Ovary (tissue), 9 donors: Measurements from ENCODE around the gene MT1F. TPM values are rescaled to one million over a fixed set of nuclear protein-coding genes. Genes with fewer than 3 reads are reported as not detected.

Source experiments
- DNase-seq, 5 donors: peaks; one replicate each; pipeline ENCODE4 v3.0.0-alpha.2; 2019 to 2020
- H3K27ac ChIP-seq, 2 donors: fragments of 200-600 bp; one replicate each; pipeline versions ENCODE4 v1.5.1 to v1.8.0; 2019 to 2022
- H3K27me3 ChIP-seq: fragments of 200-600 bp; one replicate; pipeline ENCODE4 v1.8.0; 2022
- H3K36me3 ChIP-seq: fragments of 200-600 bp; sonication (generic); one replicate; pipeline ENCODE4 v1.5.1; 2019
- H3K4me1 ChIP-seq: one replicate; pipeline ENCODE4 v1.8.1; 2013; ENCODE audit warnings: mild to moderate bottlenecking, moderate library complexity; ENCODE audit not compliant: insufficient read depth
- H3K4me3 ChIP-seq: fragments of 200-600 bp; sonication (generic); one replicate; pipeline ENCODE4 v1.5.1; 2017
- H3K9me3 ChIP-seq, 2 donors: fragments of 200-600 bp in 1 of 2; sonication (generic) in 1 of 2; one replicate each; pipeline versions ENCODE4 v1.5.1 to v1.8.1; 2013 to 2019; ENCODE audit warnings: mild to moderate bottlenecking in 1 of 2, moderate library complexity in 1 of 2
- EP300 ChIP-seq: sonication (generic); formaldehyde crosslinking; IDR thresholded peaks from one replicate; pipeline ENCODE4 v1.6.1; 2017; ENCODE audit warnings: antibody characterized with exemption
- POLR2A ChIP-seq: fragments of 450-650 bp; IDR thresholded peaks from one replicate; pipeline ENCODE4 v1.6.1; 2017; ENCODE audit warnings: antibody characterized with exemption, mild to moderate bottlenecking, moderate library complexity
- WGBS, 3 donors: extraction: QIAGEN DNeasy Blood & Tissue Kit in 1 of 3; methylation state at CpG; one replicate each; pipeline versions ENCODE4 v1.1.5 to v1.1.7; 2013 to 2017; 5-methylcytosine and 5-hydroxymethylcytosine counted together
- intact Hi-C, 4 donors: fragments of 100-400 bp; cut with DNase I; formaldehyde crosslinking; loops; one replicate each; pipeline versions ENCODE4 v1.11.0 to v1.15.1; 2022 to 2023
- polyA plus RNA-seq, 2 donors: library from polyadenylated mRNA; stranded (reverse); fragments of 200-250 nt in 1 of 2; fragments of 350-450 nt in 1 of 2; fragmentation: Illumina TruSeq in 1 of 2; extraction: RNeasy Lipid Tissue Mini Kit (QIAGEN cat#74804) in 1 of 2; gene quantifications; one replicate each; pipeline ENCODE4 v1.2.3, GENCODE V29; 2013 to 2014
- total RNA-seq, 7 donors: library from RNA; depleted of rRNA in 2 of 7; stranded (reverse); fragments of >200 nt in 2 of 7; fragmentation: NEBNext Ultra II Directional in 3 of 7; extraction: Animal tissue kit (Norgen Biotek cat#: 25700) in 3 of 7; gene quantifications; one replicate each; pipeline versions ENCODE4 v1.1.0 to v1.2.4, GENCODE V29; 2016 to 2023
- TF ChIP-seq, protein P1 (sequence below), 3 donors: fragments of 450-650 bp in 2 of 3; fragments of 200-600 bp in 1 of 3; IDR thresholded peaks; one replicate each; pipeline versions ENCODE4 v1.5.1 to v1.8.0; 2016 to 2022; ENCODE audit warnings: antibody characterized with exemption in 3 of 3, mild to moderate bottlenecking in 1 of 3
- donor health status: DM: no; HTN: no; CAD: no; lungs with moderate emphysema.
- donor health status: DM: no; HTN: no; CAD: no.
- donor health status: Bipolar disorder and iron deficiency.
- donor health status: DM: yes; HTN: yes; CAD: no.
- donor health status: DM: no; HTN: no; CAD: no.
- donor health status: DM: yes; HTN: yes; CAD: no.

The MT1F gene
- total and polyA plus RNA-seq, 9 donors: 0.73 to 76.3 (median 3.2) TPM; not detected in 1

DNA sequence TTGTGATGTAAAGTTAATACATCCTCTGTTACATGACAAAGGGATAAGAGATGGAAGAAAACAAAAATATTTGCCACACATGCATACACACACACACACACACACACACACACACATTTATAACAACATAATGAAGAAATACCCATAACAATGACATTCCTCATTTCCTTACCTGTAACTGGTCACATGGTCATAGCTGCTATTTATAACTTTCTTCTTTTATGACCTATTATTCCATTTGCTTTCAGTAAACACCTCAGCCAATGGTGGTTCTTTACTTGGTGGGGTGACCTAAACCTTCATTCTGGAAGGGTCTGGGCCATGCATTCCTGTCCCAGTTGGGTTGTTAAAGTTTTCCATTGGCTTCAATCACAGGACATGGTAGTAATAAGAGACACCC, 44.1 kb upstream of the MT1F start:
- intact Hi-C loops: no loop called here
- peaks cover 16% of the 10 kb centered on the region for H3K4me1 ChIP-seq

DNA sequence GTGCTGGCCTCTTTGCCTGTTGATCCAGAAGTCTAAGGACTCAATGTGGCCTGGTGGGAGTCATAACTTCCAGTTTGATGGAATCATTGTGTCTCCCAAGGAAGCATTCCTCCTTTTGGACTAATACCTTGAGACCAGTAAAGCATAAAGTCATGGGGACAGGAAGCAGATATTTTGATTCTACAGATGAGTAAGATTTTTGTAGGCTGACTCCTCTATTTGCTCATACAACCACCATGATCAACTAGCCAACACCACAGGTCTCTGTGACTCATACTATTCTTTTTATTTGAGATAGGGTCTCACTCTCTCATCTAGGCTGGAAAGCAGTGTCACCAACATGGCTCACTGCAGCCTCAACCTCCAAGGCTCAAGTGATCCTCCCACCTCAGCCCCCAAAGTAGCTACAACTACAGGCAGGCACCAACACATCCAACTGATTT, 43.2 kb upstream of the MT1F start:
- Histone ChIP-seq H3K4me3 (no peak overlapping the region), H3K9me3 (no peaks in the 10 kb centered on the region), H3K27ac (no peak overlapping the region), H3K27me3 (no peaks in the 10 kb centered on the region), H3K36me3 (no peaks in the 10 kb centered on the region), H3K4me1 (peaks cover 16% of the 10 kb centered on the region)
- intact Hi-C loops: no loop called here
- DNase-seq: no peak
- no peak for TF ChIP-seq EP300
- TF ChIP-seq, protein P1, sequence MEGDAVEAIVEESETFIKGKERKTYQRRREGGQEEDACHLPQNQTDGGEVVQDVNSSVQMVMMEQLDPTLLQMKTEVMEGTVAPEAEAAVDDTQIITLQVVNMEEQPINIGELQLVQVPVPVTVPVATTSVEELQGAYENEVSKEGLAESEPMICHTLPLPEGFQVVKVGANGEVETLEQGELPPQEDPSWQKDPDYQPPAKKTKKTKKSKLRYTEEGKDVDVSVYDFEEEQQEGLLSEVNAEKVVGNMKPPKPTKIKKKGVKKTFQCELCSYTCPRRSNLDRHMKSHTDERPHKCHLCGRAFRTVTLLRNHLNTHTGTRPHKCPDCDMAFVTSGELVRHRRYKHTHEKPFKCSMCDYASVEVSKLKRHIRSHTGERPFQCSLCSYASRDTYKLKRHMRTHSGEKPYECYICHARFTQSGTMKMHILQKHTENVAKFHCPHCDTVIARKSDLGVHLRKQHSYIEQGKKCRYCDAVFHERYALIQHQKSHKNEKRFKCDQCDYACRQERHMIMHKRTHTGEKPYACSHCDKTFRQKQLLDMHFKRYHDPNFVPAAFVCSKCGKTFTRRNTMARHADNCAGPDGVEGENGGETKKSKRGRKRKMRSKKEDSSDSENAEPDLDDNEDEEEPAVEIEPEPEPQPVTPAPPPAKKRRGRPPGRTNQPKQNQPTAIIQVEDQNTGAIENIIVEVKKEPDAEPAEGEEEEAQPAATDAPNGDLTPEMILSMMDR (IDR thresholded peaks at IDR 0.05): no peak
- TF ChIP-seq POLR2A: no peak

More for the DNA sequence above, 44.1 kb upstream of the MT1F start:
- H3K4me3 ChIP-seq: no peak overlapping the region
- H3K36me3 ChIP-seq: no peaks in the 10 kb centered on the region
- H3K9me3 ChIP-seq: no peaks in the 10 kb centered on the region
- no peaks in the 10 kb centered on the region for H3K27me3 ChIP-seq
- no peak overlapping the region for H3K27ac ChIP-seq
- no peak for DNase-seq
- TF ChIP-seq POLR2A (no peak), EP300 (no peak)
- TF ChIP-seq, protein P1 (IDR thresholded peaks at IDR 0.05): no peak

GRCh38 chr16:56615353-56615752, 42.4 kb upstream of the MT1F start:
- H3K4me3 ChIP-seq: no peak overlapping the region
- H3K9me3 ChIP-seq: no peaks in the 10 kb centered on the region
- no peak overlapping the region for H3K27ac ChIP-seq
- H3K27me3 ChIP-seq: no peaks in the 10 kb centered on the region
- H3K36me3 ChIP-seq: no peaks in the 10 kb centered on the region
- TF ChIP-seq, protein P1 (IDR thresholded peaks at IDR 0.05): no peak
- TF ChIP-seq POLR2A (no peak), EP300 (no peak)
- WGBS, 3 donors: 92 to 93% (median 93%) methylated on average over 3 of the region's 3 CpGs
- peaks cover 11% of the 10 kb centered on the region for H3K4me1 ChIP-seq
- intact Hi-C loops: no loop called here
- DNase-seq: no peak

- TF ChIP-seq POLR2A: no peak
- TF ChIP-seq, protein P1 (IDR thresholded peaks at IDR 0.05): no peak
- no peak for TF ChIP-seq EP300
- Histone ChIP-seq H3K4me3 (peak overlapping the region; percentile 7), H3K4me1 (peaks cover 2% of the 10 kb centered on the region), H3K27ac (no peak overlapping the region), H3K36me3 (no peaks in the 10 kb centered on the region), H3K27me3 (no peaks in the 10 kb centered on the region), H3K9me3 (no peaks in the 10 kb centered on the region)
- intact Hi-C loops: no loop called here
- DNase-seq: no peak
- 53 to 59% (median 58%) methylated on average over 23 of the region's 23 CpGs for WGBS, 3 donors
These were observed 41.0 kb upstream of the MT1F start for GRCh38 chr16:56616608-56617211.
